GM18508 (cell line): ENCODE data around the gene ARHGEF12.

Source experiments
- ATAC-seq: cut with Tn5 transposase; IDR thresholded peaks from one replicate; pipeline ENCODE4 v1.9.1; 2021; ENCODE audit warnings: moderate number of reproducible peaks; ENCODE audit not compliant: insufficient read depth, unreplicated experiment

The ARHGEF12 gene

GRCh38 chr11:120383518-120384155 lies 47.4 kb downstream of the ARHGEF12 start:
- ATAC-seq, result no peak

DNA sequence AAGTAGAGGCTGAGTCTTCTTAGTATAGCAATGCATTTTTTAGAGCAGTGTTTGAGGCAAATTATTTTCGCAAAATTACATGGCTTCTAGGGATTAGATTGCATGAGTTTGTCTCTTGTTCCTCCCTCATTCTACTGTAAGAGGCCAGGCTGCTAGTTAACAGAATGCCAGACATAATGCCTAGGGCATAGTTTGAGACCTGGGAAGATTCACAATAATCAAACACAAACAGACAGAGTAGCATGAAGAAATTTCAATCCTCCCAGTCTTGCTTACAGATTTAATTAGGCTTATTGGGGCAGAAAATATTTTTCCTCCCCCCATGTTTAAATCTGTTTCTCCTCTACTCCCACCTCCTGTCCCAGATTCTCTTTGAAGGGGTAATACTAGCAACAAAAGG lies 48.3 kb downstream of the ARHGEF12 start:
- no peak for ATAC-seq

DNA sequence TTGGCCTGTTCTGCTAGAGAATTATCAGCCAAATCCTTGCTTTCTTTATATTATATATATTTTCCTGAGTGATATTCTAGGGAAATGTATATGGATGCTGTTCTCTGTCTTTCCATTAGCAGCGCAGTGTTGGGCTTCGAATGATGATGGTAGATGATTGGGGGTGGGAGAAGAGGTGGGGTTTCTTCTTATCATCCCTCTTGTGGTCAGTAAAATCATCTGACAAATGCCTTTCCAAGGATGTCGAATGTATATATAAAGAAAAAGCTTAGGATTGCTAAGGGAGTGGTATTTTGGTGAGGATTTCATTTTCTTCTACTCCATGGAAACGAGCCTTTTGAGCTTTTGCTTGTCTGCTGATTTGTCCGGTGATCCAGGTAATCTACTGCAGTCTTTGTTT lies 48.9 kb downstream of the ARHGEF12 start:
- ATAC-seq, result no peak

GRCh38 chr11:120385655-120386054 lies 49.4 kb downstream of the ARHGEF12 start:
- no peak for ATAC-seq

GRCh38 chr11:120386318-120386717 lies 50.1 kb downstream of the ARHGEF12 start:
- ATAC-seq, result no peak

DNA sequence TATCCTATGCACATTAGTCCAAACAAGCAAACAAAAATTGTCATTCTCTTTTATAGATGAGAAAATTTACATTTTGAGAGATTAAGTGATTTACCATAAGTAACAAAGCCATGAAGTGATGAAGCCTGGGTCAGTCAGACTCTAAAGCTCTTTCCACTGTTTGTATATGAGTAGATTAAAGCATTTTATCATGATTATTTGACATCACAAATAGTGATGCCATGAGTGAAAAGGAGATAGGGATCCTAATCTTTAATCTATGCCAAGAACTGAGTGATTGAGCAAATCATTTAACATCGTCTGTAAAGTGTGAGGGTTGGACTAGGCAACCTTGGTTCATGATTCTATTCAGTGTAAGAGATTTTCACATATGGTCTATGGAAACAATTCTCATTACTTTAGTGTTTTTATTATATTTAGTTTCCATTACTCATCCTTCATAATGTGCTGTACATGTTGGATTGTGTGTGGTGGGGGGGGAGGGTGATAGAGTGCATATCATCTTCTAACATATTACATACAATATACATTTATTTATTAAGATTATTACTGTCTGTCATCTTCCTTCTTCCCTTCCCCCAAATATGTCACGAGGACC lies 50.7 kb downstream of the ARHGEF12 start:
- ATAC-seq, result no peak

- no peak for ATAC-seq
These were observed 52.0 kb downstream of the ARHGEF12 start for GRCh38 chr11:120388261-120388660.

- ATAC-seq, result no peak
These were observed 53.7 kb downstream of the ARHGEF12 start for GRCh38 chr11:120389693-120390584.

- no peak for ATAC-seq
These were observed 54.3 kb downstream of the ARHGEF12 start for GRCh38 chr11:120390585-120390922.

GRCh38 chr11:120391292-120391691 lies 55.1 kb downstream of the ARHGEF12 start:
- no peak for ATAC-seq

- ATAC-seq, result no peak
These were observed 55.6 kb downstream of the ARHGEF12 start for GRCh38 chr11:120391854-120392253.

- ATAC-seq, result no peak
These were observed 56.1 kb downstream of the ARHGEF12 start for GRCh38 chr11:120392314-120392713.

- ATAC-seq, result no peak
These were observed 56.6 kb downstream of the ARHGEF12 start for GRCh38 chr11:120392793-120393192.

- ATAC-seq, result no peak
These were observed 57.9 kb downstream of the ARHGEF12 start for GRCh38 chr11:120394119-120394518.

DNA sequence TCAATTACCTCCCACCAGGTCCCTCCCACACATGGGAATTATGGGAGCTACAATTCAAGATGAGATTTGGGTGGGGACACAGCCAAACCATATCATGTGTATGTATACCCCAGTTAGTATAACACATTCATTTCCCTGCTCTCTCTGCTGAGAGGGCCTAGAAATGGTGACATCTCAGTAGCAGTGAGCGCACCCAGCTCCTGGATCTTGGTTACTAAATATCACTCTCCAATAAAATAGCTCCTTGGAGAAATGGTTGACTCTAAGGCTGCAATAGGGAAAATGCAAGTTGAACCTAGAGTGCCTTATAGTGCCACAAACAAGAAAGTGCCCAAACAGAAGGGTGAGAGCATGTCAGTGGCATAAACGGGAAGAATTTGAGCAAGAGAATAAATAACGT lies 59.6 kb downstream of the ARHGEF12 start:
- ATAC-seq, result no peak

- ATAC-seq, result no peak
These were observed 61.9 kb downstream of the ARHGEF12 start for GRCh38 chr11:120398132-120398531.

- ATAC-seq, result no peak
These were observed 63.1 kb downstream of the ARHGEF12 start for GRCh38 chr11:120399307-120399706.

DNA sequence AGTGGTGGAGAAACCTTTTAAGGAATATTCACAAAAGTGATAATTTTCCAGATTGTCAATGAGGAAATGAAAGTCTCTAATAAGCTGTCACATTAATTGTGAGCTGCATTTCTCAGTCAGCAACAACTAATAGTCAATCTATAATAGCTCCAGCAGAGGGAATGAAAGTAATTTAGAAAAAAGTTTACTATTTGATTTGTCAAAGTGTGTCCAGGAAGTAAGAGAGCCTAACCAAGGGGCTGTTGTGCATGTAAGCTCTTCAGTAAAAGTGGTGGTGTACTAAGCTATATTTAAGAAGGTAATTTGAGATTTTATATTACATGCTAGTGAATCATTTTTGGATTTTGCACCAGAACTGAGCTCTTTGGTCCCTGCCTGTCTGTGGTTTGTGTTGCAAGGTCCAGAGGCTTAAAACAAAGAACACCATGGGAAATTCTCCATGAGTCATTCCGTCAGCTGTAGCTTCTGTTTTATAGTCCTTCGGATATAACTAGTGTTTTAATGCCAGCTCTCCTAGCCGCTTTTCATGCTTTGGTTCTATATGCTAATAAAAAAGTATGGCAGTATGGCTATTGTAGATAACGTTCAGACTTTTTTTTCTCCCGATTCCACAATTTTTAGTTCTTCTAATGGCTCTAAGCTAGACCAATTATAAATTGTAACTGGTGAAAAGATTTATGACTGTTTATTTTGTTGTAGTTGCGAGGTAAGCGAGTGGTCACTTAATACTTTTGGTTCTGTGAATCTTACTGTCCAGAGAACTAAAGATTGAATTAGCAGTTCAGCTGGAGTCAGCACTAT lies 64.6 kb downstream of the ARHGEF12 start:
- ATAC-seq, result no peak

GRCh38 chr11:120401506-120401905 lies 65.3 kb downstream of the ARHGEF12 start:
- ATAC-seq, result no peak

- no peak for ATAC-seq
These were observed 67.8 kb downstream of the ARHGEF12 start for GRCh38 chr11:120403966-120404365.

DNA sequence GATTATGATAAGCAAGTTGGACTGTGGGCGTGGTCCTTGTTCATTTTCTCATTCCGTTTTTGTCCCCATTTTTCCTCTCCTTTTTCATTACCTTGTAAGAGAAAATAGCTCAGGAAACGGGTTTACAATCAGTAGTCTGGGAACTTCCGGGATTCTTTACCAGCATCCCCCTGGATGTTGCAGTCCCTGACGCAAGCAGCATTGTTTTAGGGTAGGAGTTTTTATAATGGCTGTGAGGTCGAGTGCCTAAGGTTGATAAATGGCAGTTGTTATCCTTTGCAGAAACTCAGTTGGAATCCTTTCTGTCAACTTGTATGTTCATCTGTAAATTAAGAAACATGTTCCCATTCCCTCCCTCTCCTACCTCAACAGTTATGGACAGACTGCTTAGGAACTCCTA lies 68.3 kb downstream of the ARHGEF12 start:
- no peak for ATAC-seq
